ENCODE measurements around the gene TAS2R43.
"Not testable (repeated sequence)": the region's sequence is repeated elsewhere in the genome, so short reads cannot be mapped to it uniquely, and the experiment has no call there.

Gene TAS2R43

DNA sequence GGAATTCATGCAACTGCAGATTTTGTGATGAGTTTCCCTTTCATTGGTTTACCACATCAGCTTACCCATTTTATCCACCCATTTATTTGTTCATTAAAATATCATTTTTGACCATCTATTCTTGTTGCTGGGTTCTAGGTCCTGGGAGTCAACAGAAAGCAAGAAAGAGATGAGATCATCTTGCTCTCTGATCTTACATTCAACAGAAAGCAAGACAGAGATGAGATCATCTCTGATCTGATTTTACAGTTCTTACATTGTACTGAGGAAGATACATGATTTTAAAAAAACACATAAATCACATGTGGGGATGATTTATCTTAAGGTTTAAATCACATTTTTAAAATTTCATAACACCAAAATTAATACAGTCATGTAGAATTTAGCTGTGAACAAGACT, 32.3 kb downstream of the TAS2R43 start:
- no peak for DNase-seq (ENCODE audit: low read depth)
- H3K4me3 ChIP-seq (ENCODE audit: low read depth, low read length), result no peak overlapping the region
- TF ChIP-seq CTCF (IDR thresholded peaks at IDR 0.05; ENCODE audit: insufficient read depth, low read depth, low read length, missing control alignments), result no peak

DNA sequence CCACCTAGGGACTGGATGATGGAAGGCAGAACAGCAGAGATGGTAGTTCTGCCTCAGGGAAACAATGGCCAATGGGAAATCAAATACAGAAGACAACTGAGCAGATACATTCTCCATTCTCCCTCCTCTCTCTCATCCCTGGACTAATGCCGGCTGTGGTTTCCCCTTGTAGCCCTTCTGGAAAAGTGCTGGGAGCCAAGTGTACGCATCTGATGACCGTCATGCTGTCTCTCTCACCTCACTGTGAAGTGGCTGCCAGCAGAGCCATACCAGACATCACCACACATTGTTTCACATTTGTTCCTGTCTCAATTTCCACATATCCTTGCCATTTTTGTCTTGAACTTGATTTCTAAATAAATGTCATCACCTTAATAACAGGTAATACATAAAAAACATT, 33.1 kb downstream of the TAS2R43 start:
- H3K4me3 ChIP-seq (ENCODE audit: low read depth, low read length), result no peak overlapping the region
- DNase-seq (ENCODE audit: low read depth), result no peak
- TF ChIP-seq CTCF (IDR thresholded peaks at IDR 0.05; ENCODE audit: insufficient read depth, low read depth, low read length, missing control alignments), result no peak

DNA sequence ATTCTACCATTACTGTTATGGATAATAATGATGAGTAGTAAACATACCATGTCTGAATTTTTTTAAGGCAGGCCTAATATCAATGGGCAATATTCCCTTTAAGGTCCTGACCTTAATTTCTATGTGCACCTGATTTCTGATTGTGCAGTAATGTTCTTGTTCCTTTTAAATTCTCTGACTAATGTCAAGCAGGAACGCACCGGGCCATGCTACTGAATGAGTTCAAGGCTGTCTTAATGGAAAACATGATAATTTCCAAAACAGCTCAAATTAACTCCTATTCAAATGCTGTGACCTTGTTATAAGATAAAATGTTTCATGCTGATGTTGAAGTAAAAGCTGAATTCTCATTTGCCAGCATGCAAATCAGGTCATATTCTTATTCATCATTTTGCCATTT, 36.8 kb downstream of the TAS2R43 start:
- H3K4me3 ChIP-seq (ENCODE audit: low read depth, low read length), result no peak overlapping the region
- no peak for DNase-seq (ENCODE audit: low read depth)
- TF ChIP-seq CTCF (IDR thresholded peaks at IDR 0.05; ENCODE audit: insufficient read depth, low read depth, low read length, missing control alignments), result no peak

- not testable (repeated sequence) for DNase-seq (ENCODE audit: low read depth); H3K4me3 ChIP-seq (ENCODE audit: low read depth, low read length)
Observed at GRCh38 chr12:11049806-11050531, 42.1 kb downstream of the TAS2R43 start.

GRCh38 chr12:11041366-11041765, 50.7 kb downstream of the TAS2R43 start:
- DNase-seq (ENCODE audit: low read depth); H3K4me3 ChIP-seq (ENCODE audit: low read depth, low read length): not testable (repeated sequence)
